Pancreas (tissue), 10 donors: ENCODE measurements around the gene TOR1AIP1. TPM values are rescaled to one million over a fixed set of nuclear protein-coding genes. Genes with fewer than 3 reads are reported as not detected.
A peak's percentile ranks its signal among the peaks of the same experiment; 100 is the strongest.

Experiments
- ATAC-seq, 4 donors: fragments of 200-7000 bp; cut with Tn5 transposase; one replicate each; pipeline versions ENCODE4 v1.8.0 to v1.9.1; 2020; ENCODE audit warnings: mild to moderate bottlenecking in 4 of 4, moderate library complexity in 4 of 4
- DNase-seq, 6 donors: peaks; one replicate each; pipeline ENCODE4 v3.0.0-alpha.2; 2020
- FAIRE-seq: peaks from 2 replicates; lab custom pipeline; 2012; peaks lifted over from hg19 to GRCh38; lab: Jason Lieb, UNC
- H3K27ac ChIP-seq, 4 donors: fragments of 200-600 bp; sonication (generic); 1 replicate in 3 of 4; 2 replicates in 1 of 4; pipeline versions ENCODE4 v1.5.0 to v1.8.0; 2020
- H3K27me3 ChIP-seq, 4 donors: fragments of 200-600 bp; one replicate each; pipeline ENCODE4 v1.8.0; 2021
- H3K36me3 ChIP-seq, 3 donors: fragments of 200-600 bp; sonication (generic) in 1 of 3; one replicate each; pipeline versions ENCODE4 v1.5.0 to v1.8.0; 2020 to 2021
- H3K4me1 ChIP-seq, 3 donors: fragments of 200-600 bp; one replicate each; pipeline ENCODE4 v1.8.0; 2021
- H3K4me3 ChIP-seq, 4 donors: fragments of 200-600 bp; sonication (generic) in 2 of 4; one replicate each; pipeline versions ENCODE4 v1.5.0 to v1.8.0; 2020 to 2021
- H3K9me3 ChIP-seq, 4 donors: fragments of 200-600 bp; one replicate each; pipeline ENCODE4 v1.8.0; 2021
- CTCF ChIP-seq, 4 donors: fragments of 200-600 bp; sonication (generic) in 3 of 4; IDR thresholded peaks; one replicate each; pipeline versions ENCODE4 v1.5.0 to v1.8.0; 2021; ENCODE audit warnings: antibody characterized with exemption in 4 of 4
- WGBS, 2 donors: extraction: QIAGEN DNeasy Blood & Tissue Kit; methylation state at CpG; one replicate each; pipeline ENCODE4 v1.1.7; 2013; 5-methylcytosine and 5-hydroxymethylcytosine counted together
- intact Hi-C, 3 donors: fragments of 100-400 bp; cut with DNase I; formaldehyde crosslinking; loops; one replicate each; pipeline versions ENCODE4 v1.11.1 to v1.14.2; 2022
- polyA plus RNA-seq, 2 donors: library from polyadenylated mRNA; stranded (reverse); fragments of 200-250 nt; gene quantifications; one replicate each; pipeline ENCODE4 v1.2.3, GENCODE V29; 2013
- total RNA-seq, 6 donors: library from RNA; stranded (reverse); fragmentation: NEBNext Ultra II Directional in 4 of 6; extraction: Animal tissue kit (Norgen Biotek cat#: 25700) in 4 of 6; gene quantifications; one replicate each; pipeline versions ENCODE4 v1.2.1 to v1.2.4, GENCODE V29; 2021 to 2023
- donor health status: healthy with polysubstance abuse.
- donor health status: DM: no; HTN: no; CAD: no; lungs with moderate emphysema.
- donor health status: DM: no; HTN: no; CAD: no.
- donor health status: control.
- donor health status: control.
- donor health status: Bipolar disorder and iron deficiency.
- donor health status: DM: yes; HTN: yes; CAD: no.
- donor health status: DM: no; HTN: no; CAD: no.
- donor health status: DM: no; HTN: no; CAD: no.
- donor health status: DM: yes; HTN: yes; CAD: no.

The TOR1AIP1 gene
- total and polyA plus RNA-seq, 8 donors, result 8.8 to 29.9 (median 19.0) TPM

- no peaks in the 10 kb centered on the region for H3K27me3 ChIP-seq
- no peak for TF ChIP-seq CTCF (IDR thresholded peaks at IDR 0.05)
- intact Hi-C loops, result no loop called here
- 95% methylated on average over 6 of the region's 6 CpGs for WGBS, 2 donors
- H3K4me1 ChIP-seq, result peaks cover 0 to 20% (median 8%) of the 10 kb centered on the region in 3 donors
- no peak for DNase-seq
- no peaks in the 10 kb centered on the region for H3K9me3 ChIP-seq
- H3K36me3 ChIP-seq, result peaks cover 0 to 8% (median 0%) of the 10 kb centered on the region in 3 donors
- no peak overlapping the region for H3K4me3 ChIP-seq
- H3K27ac ChIP-seq, result no peak overlapping the region
- no peak for ATAC-seq
- no peak for FAIRE-seq
These were observed 86.4 kb downstream of the TOR1AIP1 start for GRCh38 chr1:179968284-179968993.

DNA sequence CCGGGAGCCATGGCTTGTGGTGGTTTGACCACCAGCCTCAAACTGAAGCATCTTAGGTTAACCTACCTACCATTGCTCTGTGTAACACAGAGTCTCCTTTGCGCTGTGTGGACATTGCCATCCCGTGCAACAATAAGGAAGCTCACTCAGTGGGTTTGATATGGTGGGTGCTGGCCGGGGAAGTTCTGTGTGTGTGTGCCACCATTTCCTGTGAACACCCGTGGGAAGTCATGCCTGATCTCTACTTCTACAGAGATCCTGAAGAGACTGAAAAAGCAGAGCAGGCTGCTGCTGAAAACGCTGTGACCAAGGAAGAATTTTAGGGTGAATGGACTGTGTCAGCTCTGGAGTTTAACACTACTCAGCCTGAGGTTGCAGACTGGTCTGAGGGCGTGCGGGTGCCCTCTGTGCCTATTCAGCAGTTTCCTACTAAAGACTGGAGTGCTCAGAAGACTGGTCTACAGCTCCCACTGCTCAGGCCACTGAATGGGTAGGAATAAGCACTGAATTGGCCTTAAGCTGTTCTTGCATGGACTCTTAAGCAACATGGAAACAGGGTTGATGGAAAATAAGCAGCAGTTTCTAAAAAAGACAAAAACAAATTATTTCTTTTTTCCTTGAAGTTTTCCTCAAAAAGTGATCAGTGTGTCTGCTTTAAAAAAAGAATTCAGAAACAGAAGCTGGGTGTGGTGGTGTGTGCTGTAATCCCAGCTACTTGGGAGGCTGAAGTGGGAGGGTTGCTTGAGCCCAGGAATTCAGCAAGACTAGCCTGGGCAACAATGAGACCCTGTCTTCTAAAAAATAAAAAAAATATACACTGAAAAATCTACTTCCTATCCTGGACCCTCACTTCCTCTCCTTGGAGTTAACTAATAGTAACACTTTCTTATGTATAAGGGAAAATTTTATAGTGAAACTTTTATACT is 87.2 kb downstream of the TOR1AIP1 start:
- no peaks in the 10 kb centered on the region for H3K27me3 ChIP-seq
- peaks cover 0 to 23% (median 8%) of the 10 kb centered on the region in 3 donors for H3K4me1 ChIP-seq
- no peak for FAIRE-seq
- peaks cover 0 to 8% (median 0%) of the 10 kb centered on the region in 3 donors for H3K36me3 ChIP-seq
- H3K4me3 ChIP-seq, result no peak overlapping the region
- intact Hi-C loops, result no loop called here
- ATAC-seq, result peak in 2 of 4 donors; percentile 18 to 41
- TF ChIP-seq CTCF (IDR thresholded peaks at IDR 0.05), result no peak
- H3K27ac ChIP-seq, result no peak overlapping the region
- 75 to 80% methylated on average over 8 of the region's 8 CpGs for WGBS, 2 donors
- H3K9me3 ChIP-seq, result no peaks in the 10 kb centered on the region
- DNase-seq, result no peak

Other genes with a start within 250 kb of the TOR1AIP1 start
- under 1 TPM in 3 of 6 donors, not detected in 3; 0.06 to 0.18 (median 0.12) TPM for gene FAM163A, start 139.0 kb upstream of the TOR1AIP1 start, total RNA-seq
- under 1 TPM; 0.15 to 0.28 TPM for gene FAM163A, start 139.0 kb upstream of the TOR1AIP1 start, polyA plus RNA-seq
- gene TOR1AIP2, start 4.5 kb upstream of the TOR1AIP1 start, total RNA-seq, result 10 to 100 TPM; 25.7 to 69.4 (median 38.7) TPM
- 10 to 100 TPM in 1 of 2 donors, 1 to 10 TPM in 1; 9.7 to 12.2 TPM for gene TOR1AIP2, start 4.5 kb upstream of the TOR1AIP1 start, polyA plus RNA-seq
- 10 to 100 TPM; 18.5 to 30.8 (median 21.8) TPM for gene CEP350, start 72.5 kb downstream of the TOR1AIP1 start, total RNA-seq
- 1 to 10 TPM; 4.6 to 4.9 TPM for gene CEP350, start 72.5 kb downstream of the TOR1AIP1 start, polyA plus RNA-seq